ENCODE measurements around the gene VIM.

DNA sequence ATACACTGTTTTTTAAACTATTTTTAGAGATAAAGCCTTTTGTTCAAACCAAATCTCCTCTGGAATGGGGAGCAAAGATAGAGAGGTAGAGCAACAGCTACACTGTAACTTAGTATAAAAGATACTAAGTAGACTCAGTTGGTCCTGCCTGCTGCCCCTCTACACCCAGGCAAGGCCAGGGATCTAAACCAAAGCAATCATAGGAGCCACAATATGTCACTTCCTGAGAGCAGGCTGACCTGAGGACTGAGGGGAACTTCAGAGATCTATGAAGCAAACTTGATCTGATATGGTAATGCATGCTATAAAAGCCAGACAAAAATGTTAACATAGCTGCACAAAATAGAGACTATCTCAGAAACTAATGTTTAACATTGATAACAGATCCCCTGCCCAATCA is 19.6 kb upstream of the VIM start:
- TF ChIP-seq ZFX (IDR thresholded peaks at IDR 0.05): no peak
- no peak for TF ChIP-seq ZNF274 (IDR thresholded peaks at IDR 0.05; ENCODE audit: low read depth, low read length)
- TF ChIP-seq CBX3 (IDR thresholded peaks at IDR 0.05; ENCODE audit: low read depth): no peak
- no peak for TF ChIP-seq CEBPB (IDR thresholded peaks at IDR 0.05; ENCODE audit: low read depth)
- TF ChIP-seq EZH2 (IDR thresholded peaks at IDR 0.05): no peak
- TF ChIP-seq ZBTB33 (IDR thresholded peaks at IDR 0.05; ENCODE audit: extremely low read depth, insufficient replicate concordance, low read length): no peak
- no peak for TF ChIP-seq CTCF (IDR thresholded peaks at IDR 0.05 in 2 of 3, conservative IDR thresholded peaks at IDR 0.05 in 1 of 3; ENCODE audit: borderline replicate concordance in 1 of 3, insufficient read depth in 1 of 3, low read depth in 2 of 3, low read length in 2 of 3)
- no peak for TF ChIP-seq POLR2A (IDR thresholded peaks at IDR 0.05; ENCODE audit: borderline replicate concordance, extremely low read depth, insufficient read depth, insufficient read length)
- no peak for TF ChIP-seq POLR2AphosphoS5 (IDR thresholded peaks at IDR 0.05; ENCODE audit: low read depth, low read length)
- no peak for TF ChIP-seq FOSL1 (IDR thresholded peaks at IDR 0.05; ENCODE audit: low read depth)

All from HCT116 (cell line).